GM18870 (cell line): ENCODE data around the gene PLD1.
"Not testable (repeated sequence)": the region's sequence is repeated elsewhere in the genome, so short reads cannot be mapped to it uniquely, and the experiment has no call there.

Experiments used
- ATAC-seq: cut with Tn5 transposase; IDR thresholded peaks from one replicate; pipeline ENCODE4 v1.9.1; 2021; ENCODE audit warnings: moderate library complexity; ENCODE audit not compliant: unreplicated experiment

The PLD1 gene

DNA sequence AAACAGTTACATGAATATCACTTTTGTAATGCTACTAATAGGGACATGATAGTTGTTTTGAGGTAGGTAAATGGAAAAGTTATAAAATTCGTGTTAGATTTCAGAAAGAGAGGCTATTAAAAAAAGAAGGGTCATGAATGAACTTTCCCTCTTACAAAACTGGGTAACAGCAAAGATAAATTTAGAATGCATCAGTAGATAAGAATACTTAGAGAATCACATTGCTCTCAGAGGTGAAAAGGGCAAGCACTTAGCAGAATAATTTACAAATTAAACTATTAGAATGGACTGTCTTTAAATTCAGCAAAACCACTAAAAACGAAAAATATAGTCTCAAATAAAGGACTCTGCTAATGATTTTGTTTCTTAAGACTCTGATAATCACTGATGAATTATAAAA lies 167.2 kb downstream of the PLD1 start:
- no peak for ATAC-seq

DNA sequence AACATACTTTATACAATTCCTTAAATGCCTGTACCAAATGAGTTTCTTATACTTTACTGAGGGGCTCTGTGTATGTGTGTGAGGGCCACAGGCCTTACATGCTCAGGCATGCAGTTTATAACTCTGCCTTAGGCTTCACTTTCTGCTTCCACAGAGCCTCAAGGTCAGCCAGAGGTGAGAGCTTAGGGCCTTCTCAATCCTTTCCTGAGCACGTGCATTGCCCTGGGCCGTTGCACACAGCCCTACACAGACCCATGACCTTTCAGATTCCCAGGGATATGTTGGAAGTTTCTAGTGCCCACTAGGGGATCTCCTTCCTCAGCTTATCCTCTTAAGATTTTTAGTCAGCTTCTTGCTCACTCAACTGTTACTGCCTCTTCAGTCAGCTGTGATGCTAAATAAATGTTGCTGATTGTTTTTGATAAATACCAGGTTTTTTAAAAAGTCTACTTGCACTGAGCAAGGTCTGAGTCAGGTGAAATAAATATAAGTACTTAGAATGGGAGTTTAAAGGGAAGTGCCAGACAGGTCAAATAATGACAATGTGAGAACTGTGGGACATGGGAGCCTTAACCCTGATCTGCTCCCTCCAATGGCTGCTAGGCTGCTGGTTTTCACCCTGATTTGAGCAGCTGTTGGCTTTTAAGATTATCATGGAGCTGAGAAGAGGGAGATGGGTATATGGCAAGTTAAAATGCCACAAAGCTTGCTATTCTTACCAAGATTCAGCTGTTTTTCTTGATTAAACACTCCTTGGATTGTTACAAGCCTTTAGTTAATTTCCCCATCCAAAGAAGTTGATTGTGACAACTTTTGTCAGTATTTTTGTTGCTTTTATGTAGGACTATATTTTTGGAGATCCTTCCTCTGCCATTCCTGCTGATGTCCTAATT lies 169.5 kb downstream of the PLD1 start:
- no peak for ATAC-seq

DNA sequence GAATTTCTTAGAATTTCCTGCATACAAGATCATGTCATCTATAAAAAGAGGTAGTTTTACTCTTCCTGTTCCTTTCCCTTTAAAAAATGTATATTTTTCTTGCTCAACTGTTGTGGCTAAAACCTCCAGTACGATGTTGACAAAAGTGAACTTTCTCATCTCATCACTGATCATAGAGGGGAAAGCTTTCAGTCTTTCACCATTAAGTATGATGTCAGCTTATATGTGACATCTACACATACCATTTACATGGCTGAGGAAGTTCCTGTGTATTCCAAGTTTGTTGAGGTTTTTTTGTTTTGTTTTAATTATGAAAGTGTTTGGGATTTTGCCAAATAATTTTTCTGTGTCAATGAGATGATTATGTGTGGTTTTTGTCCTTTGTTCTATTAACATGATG lies 173.6 kb downstream of the PLD1 start:
- no peak for ATAC-seq

DNA sequence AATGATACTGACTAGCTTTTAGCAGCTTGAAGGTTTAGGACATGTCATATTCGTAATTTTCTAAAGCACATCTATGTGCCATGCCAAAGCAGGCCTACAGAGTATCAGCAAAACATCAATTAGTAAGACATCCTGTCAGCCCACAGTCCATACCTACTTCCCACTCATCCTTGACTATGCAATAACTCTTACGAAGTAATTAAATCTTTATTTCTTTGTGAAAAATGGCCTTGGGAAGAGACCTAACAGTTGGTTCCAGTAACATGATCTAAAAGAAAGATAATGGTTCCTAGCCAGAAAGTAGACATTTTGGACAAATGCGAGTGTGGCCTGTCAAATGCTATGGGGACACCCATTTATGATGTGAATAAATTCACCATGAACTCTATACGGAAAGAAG lies 177.5 kb downstream of the PLD1 start:
- ATAC-seq = no peak

DNA sequence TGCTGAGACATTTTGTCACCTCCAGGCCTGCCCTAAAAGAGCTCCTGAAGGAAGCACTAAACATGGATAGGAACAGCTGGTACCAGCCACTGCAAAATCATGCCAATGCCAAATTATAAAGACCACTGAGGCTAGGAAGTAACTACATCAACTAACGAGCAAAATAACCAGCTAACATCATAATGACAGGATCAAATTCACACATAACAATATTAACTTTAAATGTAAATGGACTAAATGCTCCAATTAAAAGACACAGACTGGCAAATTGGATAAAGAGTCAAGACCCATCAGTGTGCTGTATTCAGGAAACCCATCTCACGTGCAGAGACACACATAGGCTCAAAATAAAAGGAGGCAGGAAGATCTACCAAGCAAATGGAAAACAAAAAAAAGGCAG lies 183.5 kb downstream of the PLD1 start:
- not testable (repeated sequence) for ATAC-seq

DNA sequence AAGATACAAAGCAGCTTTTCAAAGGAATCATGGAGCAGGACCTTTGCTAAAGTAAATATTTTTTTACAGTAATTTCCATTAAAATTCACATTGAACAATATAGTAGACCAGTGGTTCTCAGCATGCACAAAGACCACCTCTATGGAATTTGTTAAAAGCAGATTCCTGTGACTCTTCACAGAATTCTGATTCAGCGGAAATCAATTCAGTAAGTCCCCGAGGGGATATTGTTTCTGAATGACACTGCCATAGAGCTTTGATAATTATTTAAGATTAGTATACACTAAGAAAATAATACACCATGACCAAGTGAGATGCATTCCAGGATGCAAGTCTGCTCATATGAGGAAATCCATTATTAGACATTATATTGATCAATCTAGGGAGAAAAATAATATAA lies 188.2 kb downstream of the PLD1 start:
- ATAC-seq = no peak

DNA sequence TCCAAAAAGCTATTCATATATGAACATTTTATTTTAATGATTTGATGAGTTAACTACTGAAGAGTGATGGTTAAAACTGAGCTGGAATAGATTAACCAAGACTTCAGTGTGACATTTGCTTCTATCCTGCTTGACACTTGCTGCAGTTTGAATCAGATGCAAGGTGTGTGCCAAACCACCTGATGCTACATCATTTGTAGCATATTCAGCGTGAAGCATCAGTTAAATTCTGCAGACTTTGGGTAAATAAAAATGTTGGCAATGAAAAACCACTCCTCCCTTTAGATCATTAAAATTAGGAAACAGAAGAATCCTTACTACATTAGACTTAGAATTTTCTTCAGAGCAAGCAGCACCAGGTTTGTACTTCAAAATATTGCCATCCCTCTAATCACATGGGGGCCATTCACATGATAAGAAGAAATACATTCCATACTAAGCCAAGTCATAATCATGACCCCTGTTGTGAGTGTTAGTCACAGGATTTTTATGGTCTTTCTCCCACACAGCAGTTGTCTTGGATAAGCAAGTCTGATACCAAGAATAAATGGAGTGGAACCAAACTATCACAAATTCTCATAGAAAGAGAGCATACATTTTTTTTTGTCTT lies 189.4 kb downstream of the PLD1 start:
- ATAC-seq = no peak

DNA sequence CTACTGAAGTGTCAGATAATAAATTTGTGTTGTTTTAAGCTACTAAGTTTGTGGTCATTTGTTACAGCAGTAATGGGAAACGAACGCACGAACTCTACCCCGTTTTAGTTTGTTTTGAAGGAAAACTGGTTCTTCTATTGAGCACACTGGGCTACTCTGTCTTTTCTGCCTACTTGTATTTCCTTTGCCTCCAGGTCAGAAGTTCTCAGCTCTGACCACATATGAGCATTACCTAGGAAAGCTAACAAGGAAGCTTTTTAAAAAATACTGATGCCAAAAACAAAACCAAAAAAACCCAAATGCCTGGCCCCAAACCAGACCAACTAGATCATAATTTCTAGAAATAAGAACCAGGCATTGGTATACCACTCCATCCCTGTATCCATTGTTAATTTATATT lies 193.5 kb downstream of the PLD1 start:
- ATAC-seq = no peak

DNA sequence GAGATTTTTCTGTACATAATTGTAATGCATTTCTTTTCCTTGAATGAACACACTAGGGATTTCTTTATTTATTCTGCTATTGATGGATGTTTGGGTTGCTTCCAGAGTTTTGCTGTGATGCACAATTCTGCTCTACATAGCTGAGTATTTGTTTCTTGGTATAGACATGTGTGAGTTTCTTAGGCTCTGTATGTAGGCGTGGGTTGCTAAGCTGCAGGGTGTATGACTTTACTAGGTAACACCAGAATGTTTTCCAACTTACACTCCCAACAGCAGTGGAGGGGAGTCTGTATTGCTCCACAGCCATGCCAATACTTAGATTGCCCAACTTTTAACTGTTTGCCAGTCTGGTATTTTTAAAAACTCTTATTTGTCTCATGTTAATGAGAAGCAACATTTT lies 194.6 kb downstream of the PLD1 start:
- no peak for ATAC-seq

DNA sequence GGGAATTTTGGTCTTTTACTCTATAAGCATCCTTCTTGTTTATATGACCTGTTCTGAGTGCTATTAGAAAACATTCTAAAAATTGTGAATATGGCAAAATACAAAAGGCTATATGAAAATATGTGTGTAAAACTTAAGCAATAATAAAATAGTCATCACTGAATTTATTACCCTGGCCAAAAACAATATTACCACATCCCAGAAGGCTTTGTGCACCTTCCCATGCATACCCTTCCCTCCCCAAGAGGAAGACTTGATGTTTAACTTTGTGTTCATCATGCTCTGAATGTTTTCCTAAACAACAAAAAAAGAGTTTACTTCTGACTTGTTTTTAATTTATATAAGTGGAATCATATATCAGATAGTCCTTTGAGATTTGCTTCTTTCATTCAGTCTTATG lies 195.0 kb downstream of the PLD1 start:
- ATAC-seq = no peak

DNA sequence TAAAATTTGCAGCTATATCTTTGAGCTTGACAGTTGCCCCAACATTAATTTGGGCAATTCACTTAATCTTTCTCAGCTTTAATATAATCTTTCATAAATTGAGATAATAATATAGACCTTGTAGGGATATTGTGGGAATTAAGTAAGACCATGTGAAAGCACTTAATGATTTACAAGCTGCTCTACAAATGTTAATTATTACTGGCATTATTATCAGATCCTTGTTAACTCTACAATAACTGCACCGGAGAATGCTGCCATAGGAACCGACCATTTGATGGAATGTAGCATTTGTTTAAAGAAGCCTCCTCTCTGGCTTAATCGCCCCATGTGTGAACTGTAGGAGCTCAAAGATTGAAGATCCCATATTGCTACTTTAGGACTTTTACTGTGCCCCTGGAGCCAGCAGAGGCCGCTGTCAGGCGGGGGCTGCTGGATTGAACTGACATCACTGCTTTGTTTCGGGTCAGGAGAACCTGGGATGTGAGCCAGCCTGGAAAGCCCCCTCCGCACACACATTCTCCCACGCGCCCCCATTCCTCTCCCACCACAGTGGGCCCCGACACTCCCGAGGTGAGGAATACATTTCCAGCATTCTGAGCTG lies 195.9 kb downstream of the PLD1 start:
- ATAC-seq = no peak

DNA sequence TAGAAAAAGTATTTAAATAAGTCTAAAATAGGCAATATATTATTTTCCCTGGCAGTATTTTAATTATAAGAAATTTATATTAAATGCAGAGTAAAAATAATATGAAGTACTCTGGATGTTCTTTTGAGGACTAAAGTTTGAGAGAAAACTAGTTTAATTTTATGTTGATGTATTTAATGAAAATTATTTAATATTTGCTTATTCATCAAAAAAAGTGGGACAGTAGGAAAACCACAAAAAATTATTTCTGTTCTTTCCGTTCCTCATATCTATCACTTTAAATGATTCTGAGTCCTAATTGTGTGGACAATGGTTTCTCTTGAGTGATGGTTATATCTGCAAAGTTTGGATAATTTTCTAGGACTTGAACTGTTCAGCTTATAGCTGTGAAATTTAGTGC lies 202.8 kb downstream of the PLD1 start:
- ATAC-seq = no peak

DNA sequence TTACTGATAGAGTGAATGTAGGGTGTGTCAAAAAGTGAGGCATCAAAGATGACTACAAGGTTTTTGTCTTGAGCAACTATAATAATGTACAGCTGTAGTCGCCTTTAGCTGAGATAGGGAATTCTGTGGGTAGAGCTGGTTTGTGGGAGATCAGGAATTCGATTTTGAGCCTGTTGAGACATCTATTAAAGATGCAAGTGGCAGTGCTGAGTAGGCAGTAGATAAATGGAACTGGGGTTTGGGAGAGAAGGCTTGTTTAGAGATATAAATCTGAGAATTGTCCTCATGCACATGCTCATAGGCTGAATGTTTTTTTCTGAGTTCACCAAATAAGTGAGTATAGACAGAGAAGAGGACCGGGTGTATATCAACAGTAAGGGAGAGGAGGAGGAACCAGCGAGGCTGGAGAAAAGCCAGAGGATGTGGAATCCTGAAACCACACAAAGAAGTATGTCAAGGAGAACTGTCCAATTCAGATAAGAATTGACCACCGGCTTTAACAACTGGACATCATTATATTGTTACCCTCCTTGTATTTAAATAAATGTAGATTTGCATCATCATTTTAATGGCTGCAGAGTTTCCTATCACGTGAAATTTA lies 204.0 kb downstream of the PLD1 start:
- no peak for ATAC-seq

DNA sequence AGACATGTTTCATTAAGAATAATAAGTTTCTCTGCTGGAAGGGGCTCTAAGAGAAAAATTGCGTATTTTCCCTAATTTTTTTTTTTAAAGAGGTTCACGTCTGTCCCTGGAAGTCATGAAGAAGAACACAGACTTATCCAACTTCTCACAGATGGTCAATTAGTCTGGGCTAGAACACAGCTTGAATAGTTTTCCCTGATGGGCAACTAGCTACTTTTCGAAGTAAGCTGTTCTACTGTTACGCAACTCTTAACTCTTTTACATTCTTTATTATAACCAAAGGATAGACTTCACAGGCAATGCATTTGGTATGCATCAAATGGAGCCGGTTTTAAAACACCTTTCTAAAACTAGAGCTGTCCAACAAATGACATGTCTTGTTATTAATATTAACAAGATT lies 205.9 kb downstream of the PLD1 start:
- ATAC-seq = no peak

DNA sequence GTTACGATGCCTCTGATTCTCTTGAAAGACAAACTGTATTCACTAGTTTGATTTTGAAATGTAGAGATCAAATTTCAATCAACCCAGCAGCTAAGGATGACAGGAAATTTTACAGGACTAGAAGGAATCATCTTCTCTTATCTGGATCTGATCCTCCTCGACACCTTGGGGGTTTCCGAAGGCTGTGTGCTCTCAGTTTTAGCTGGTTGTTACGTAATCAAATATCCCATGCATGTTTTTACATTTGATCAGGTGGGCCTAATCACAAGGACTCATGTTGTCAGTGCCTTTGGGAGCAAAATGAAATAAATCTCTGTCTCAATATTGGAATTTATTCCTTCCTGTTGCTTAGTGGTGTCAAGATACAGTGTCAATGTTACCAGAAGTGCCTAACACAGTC lies 208.2 kb downstream of the PLD1 start:
- no peak for ATAC-seq

DNA sequence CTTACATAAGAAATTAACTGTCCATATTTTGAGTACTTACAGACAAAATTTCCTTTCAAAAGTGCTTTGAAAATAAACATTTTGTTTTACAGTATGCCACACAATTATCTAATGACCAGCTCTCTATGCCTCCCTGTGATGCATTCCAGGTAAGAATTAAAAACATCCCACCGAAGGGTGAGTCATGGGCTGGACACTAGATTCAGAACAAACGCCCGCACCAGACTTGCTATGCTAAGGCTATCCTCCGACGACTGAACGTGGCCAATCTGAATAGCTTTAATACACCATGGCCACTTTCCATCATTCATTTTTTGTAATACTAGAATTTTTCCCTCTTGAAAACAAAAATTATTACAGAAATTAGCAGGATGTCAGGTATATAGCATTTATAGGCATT lies 210.3 kb downstream of the PLD1 start:
- no peak for ATAC-seq

DNA sequence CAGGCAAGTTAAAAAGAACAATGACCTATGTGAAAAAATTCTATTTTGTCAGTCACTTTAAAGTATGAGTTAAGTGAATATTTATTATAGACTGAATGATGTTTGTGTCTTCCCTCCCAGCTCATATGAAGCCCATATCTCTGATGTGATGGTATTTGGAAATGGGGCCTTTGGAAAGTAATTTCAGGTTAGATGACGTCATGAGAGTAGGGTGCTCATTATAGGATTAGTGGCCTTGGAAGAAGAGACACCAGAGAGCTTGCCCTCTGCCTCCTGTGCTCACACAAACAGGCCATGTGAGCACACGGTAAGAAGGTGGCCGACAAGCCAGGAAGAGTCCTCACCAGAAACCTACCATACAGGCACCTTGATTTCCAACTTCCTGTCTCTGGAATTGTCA lies 211.3 kb downstream of the PLD1 start:
- no peak for ATAC-seq

DNA sequence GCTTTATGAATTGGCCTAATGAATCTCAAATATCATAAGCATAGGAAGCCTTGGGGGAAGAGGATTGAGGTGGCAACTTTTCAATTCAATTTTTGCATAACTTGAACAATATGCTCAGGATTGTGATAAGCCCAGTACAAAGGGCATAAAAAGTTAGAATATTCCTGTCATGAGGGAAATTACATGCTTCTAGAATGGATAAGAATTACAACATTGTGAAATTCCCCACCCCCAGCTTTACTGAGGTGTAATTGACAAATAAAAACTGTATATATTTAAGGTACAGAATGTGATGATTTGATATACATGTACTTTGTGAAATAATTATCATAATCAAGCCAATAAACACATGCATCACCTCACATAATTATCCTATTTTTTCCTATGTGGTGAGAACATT lies 217.5 kb downstream of the PLD1 start:
- ATAC-seq = no peak

DNA sequence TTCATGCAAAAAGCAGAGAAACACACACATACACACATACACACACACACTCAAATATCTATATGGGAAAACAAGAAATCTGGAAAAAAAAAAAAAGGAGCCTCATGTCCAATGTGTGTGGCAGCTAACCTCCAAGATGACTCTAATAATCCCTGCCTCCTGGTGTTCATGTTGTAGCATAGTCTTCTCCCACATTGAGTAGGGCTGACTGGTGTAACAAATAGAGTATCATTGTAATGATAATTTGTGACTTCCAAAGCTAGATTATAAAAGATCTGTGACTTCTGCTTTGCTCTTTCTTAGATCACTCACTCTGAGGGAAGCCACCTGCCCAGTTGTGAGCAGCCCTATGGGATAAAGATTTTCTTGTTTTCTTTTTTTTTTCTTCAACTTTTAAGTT lies 219.2 kb downstream of the PLD1 start:
- ATAC-seq = no peak

DNA sequence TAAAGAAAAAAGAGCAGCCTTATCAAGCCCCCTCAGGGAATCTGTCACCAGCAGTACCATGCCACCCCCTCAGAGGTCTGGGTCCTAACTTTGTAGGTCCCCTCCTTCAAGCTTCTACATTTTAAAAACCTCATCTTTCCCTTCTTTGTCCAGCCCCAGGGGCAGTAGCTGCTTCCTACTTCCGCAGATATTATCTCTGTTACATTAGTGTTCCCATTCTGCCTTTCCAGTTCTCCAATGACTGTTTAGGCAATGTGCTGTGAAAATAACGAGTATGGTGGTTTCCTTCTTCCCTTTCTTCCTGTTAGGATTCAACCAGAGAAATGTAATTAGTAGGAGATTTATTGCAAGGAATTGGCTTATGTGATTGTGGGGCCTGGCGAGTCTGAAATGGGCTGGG lies 224.0 kb downstream of the PLD1 start:
- ATAC-seq = no peak

DNA sequence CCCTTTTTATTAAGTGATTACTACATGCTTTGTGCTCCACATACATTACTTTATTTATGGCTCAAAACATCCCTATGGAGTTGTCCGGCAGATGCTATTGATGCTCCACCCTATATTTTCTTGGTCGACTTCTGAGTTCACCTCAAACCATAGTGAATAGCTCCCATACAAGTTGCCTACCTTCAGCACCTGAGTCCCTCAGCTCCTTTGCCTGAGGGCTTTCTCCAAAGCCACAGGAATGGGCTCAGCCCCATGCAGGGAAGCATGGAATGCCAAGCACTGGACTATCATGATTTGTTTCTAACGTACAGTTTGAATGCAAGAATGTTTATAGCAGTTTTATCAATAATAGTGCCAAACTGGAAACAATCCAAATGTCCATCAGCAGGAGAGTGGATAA lies 225.2 kb downstream of the PLD1 start:
- no peak for ATAC-seq

DNA sequence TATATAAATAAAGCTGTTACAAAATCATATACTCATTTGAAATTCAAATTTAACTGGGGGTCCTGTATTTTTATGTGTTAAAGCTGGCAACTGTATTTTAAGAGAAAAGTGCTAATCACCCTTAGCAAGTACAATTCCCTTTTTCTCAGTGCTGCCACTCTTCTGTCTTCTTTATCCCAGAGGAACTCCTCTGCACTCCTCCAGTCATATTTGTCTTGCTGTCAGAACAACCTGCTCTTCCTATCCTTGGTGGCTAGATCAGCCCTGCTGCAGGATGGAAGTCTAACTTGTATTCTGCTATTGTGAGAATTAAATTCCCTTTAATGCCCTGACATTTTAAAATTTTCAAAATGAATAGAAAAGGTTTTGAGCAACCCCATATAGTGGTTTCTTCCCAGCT lies 226.2 kb downstream of the PLD1 start:
- no peak for ATAC-seq
